Measurements from ENCODE around the gene TTC4. TPM values are rescaled to one million over a fixed set of nuclear protein-coding genes. Genes with fewer than 3 reads are reported as not detected.
A peak's percentile ranks its signal among the peaks of the same experiment; 100 is the strongest.

The TTC4 gene
- total and polyA plus RNA-seq, 2 donors from 2014 or later = 18.0 to 21.5 TPM

DNA sequence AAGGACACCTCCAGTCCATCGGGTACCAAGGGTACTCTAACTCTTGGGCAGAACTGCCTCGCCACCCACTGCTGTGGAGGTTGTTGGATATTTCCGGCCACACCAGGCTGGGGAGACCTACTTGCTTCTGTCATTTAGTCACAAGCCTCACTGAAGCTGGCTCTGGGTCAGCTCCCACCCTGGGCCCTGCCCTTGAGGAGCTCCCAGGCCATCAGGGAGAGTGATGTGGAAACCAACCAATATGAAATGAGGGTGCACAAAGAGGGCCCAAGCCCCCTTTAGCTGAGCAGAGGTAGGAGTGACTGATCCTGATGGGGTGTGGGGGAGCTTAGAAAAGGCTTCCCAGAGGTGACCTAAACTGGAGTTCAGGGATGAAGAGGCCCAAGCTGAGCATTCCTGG lies 29.0 kb downstream of the TTC4 start:
- DNase-seq = peak in 1 of 5 donors; percentile 4
- Histone ChIP-seq H3K27ac (ENCODE audit: low read depth in 2 of 2, low read length in 2 of 2) (no peak overlapping the region), H3K9ac (ENCODE audit: low read length in 3 of 3) (no peak overlapping the region), H3K4me1 (ENCODE audit: control insufficient read depth in 2 of 3, insufficient read depth in 2 of 3, low read depth in 1 of 3, low read length in 3 of 3) (no peaks in the 10 kb centered on the region), H3K27me3 (ENCODE audit: control insufficient read depth, insufficient read depth, low read length) (no peaks in the 10 kb centered on the region), H3K36me3 (ENCODE audit: control insufficient read depth in 2 of 3, insufficient read depth in 3 of 3, low read length in 3 of 3) (peaks cover 0 to 17% (median 3%) of the 10 kb centered on the region in 3 donors), H3K9me3 (ENCODE audit: control insufficient read depth in 2 of 3, insufficient read depth in 1 of 3, low read length in 3 of 3) (no peaks in the 10 kb centered on the region), H3K4me3 (ENCODE audit: low read length in 3 of 3) (no peak overlapping the region)
- intact Hi-C loops (cut with DNase I) = no loop called here
- TF ChIP-seq, protein P1, sequence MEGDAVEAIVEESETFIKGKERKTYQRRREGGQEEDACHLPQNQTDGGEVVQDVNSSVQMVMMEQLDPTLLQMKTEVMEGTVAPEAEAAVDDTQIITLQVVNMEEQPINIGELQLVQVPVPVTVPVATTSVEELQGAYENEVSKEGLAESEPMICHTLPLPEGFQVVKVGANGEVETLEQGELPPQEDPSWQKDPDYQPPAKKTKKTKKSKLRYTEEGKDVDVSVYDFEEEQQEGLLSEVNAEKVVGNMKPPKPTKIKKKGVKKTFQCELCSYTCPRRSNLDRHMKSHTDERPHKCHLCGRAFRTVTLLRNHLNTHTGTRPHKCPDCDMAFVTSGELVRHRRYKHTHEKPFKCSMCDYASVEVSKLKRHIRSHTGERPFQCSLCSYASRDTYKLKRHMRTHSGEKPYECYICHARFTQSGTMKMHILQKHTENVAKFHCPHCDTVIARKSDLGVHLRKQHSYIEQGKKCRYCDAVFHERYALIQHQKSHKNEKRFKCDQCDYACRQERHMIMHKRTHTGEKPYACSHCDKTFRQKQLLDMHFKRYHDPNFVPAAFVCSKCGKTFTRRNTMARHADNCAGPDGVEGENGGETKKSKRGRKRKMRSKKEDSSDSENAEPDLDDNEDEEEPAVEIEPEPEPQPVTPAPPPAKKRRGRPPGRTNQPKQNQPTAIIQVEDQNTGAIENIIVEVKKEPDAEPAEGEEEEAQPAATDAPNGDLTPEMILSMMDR (IDR thresholded peaks at IDR 0.05; ENCODE audit: borderline replicate concordance, extremely low read depth, insufficient read depth) = no peak
- FAIRE-seq = no peak

DNA sequence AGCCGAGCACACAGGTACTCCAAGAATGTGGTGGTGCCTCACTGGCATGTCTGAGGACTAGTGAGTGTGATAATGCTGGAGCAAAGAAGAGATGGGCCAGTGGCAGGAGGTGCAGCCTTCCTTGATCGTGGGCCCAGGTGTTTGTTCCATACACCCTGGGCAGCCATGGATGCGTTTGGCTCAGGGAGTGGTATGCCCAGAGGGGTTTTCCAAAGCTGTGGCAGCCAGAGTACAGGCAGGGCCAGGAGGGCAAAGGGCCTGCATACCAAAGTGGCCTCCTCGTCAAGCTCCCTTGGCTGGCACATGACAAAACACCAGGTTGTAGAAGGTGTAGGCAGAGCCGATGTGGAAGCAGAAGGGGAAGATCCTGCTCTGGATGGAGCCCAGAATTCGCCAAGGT lies 29.6 kb downstream of the TTC4 start:
- Histone ChIP-seq H3K4me3 (ENCODE audit: low read length in 3 of 3) (no peak overlapping the region), H3K27ac (ENCODE audit: low read depth in 2 of 2, low read length in 2 of 2) (no peak overlapping the region), H3K9me3 (ENCODE audit: control insufficient read depth in 2 of 3, insufficient read depth in 1 of 3, low read length in 3 of 3) (no peaks in the 10 kb centered on the region), H3K27me3 (ENCODE audit: control insufficient read depth, insufficient read depth, low read length) (no peaks in the 10 kb centered on the region), H3K36me3 (ENCODE audit: control insufficient read depth in 2 of 3, insufficient read depth in 3 of 3, low read length in 3 of 3) (peaks cover 0 to 17% (median 3%) of the 10 kb centered on the region in 3 donors), H3K4me1 (ENCODE audit: control insufficient read depth in 2 of 3, insufficient read depth in 2 of 3, low read depth in 1 of 3, low read length in 3 of 3) (no peaks in the 10 kb centered on the region), H3K9ac (ENCODE audit: low read length in 3 of 3) (no peak overlapping the region)
- intact Hi-C loops (cut with DNase I) = no loop called here
- DNase-seq = no peak
- TF ChIP-seq, protein P1 (IDR thresholded peaks at IDR 0.05; ENCODE audit: borderline replicate concordance, extremely low read depth, insufficient read depth) = no peak
- no peak for FAIRE-seq

GRCh38 chr1:54745864-54746263 lies 30.2 kb downstream of the TTC4 start:
- Histone ChIP-seq H3K4me1 (ENCODE audit: control insufficient read depth in 2 of 3, insufficient read depth in 2 of 3, low read depth in 1 of 3, low read length in 3 of 3) (no peaks in the 10 kb centered on the region), H3K27me3 (ENCODE audit: control insufficient read depth, insufficient read depth, low read length) (no peaks in the 10 kb centered on the region), H3K4me3 (ENCODE audit: low read length in 3 of 3) (no peak overlapping the region), H3K9me3 (ENCODE audit: control insufficient read depth in 2 of 3, insufficient read depth in 1 of 3, low read length in 3 of 3) (no peaks in the 10 kb centered on the region), H3K36me3 (ENCODE audit: control insufficient read depth in 2 of 3, insufficient read depth in 3 of 3, low read length in 3 of 3) (peaks cover 0 to 16% (median 3%) of the 10 kb centered on the region in 3 donors), H3K9ac (ENCODE audit: low read length in 3 of 3) (no peak overlapping the region), H3K27ac (ENCODE audit: low read depth in 2 of 2, low read length in 2 of 2) (no peak overlapping the region)
- intact Hi-C loops (cut with DNase I) = no loop called here
- FAIRE-seq (no peak), DNase-seq (no peak)
- TF ChIP-seq, protein P1 (IDR thresholded peaks at IDR 0.05; ENCODE audit: borderline replicate concordance, extremely low read depth, insufficient read depth) = no peak
